Globus pallidus (tissue), 1 donor: ENCODE results near the gene AUH.
"Not testable (repeated sequence)": the region's sequence is repeated elsewhere in the genome, so short reads cannot be mapped to it uniquely, and the experiment has no call there.

Experiments
- DNase-seq: peaks from one replicate; pipeline ENCODE4 v3.0.0-alpha.2; 2015; ENCODE audit warnings: low spot score

Gene AUH

DNA sequence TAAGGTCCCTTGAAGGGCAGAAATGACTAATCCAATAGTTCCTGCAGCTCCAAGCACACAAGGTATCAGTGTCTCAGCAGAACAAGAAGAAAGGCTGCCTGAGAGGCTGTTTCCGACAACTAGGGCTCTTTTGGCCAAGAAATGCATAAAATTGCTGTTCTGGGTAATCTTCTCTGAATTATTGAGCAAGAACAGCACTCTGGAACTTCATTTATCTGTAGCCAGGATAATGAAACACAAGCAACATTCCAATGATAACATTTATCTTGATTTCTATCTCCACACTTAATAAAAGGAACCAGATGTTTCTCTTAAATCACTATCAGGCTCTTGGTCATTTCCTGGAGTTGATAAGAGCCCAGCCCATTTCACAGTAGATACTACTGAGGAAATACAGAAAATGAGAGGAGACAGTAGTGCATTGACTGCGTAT is 17.0 kb upstream of the AUH start:
- no peak for DNase-seq

- not testable (repeated sequence) for DNase-seq
Observed at GRCh38 chr9:91378054-91378453, 16.3 kb upstream of the AUH start.

- DNase-seq, result no peak
Observed at GRCh38 chr9:91376239-91376638, 14.5 kb upstream of the AUH start.

- no peak for DNase-seq
Observed at GRCh38 chr9:91374939-91375338, 13.2 kb upstream of the AUH start.

GRCh38 chr9:91371894-91372293 is 10.2 kb upstream of the AUH start:
- peak; percentile 38 for DNase-seq

DNA sequence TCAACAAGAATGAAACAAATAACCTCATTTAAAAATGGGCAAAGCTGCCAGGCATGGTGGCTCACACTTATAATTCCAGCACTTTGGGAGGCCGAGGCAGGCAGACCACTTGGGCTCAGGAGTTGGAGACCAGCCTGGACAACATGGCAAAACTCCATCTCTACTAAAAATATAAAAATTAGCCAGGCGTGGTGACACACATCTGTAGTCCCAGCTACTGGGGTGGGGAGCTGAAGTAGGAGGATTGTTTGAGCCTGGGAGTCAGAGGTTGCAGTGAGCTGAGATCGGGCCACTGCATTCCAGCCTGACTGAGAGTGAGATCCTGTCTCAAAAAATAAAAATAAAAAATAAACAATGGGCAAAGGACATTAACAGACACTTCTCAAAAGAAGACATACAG is 8.3 kb upstream of the AUH start:
- not testable (repeated sequence) for DNase-seq

DNA sequence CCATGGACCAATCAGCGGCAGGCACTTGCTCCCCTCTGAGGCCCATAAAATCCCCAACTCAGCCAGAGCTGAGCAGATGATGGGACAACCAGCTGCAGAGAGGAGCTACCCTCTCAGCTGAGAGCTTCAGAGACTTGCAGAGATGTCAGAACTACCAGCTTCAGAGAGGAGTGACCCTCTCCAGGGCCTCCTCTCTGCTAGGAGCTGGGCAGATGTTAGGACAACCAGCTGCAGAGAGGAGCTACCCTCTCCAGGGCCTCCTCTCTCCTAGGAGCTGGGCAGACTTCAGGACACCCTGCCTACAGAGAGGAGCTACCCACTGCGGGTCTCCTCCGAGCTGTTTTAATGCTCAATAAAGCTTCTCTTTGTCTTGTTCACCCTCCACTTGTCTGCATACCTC is 3.0 kb upstream of the AUH start:
- DNase-seq, result no peak

- no peak for DNase-seq
Observed at GRCh38 chr9:91364005-91364404, 2.3 kb upstream of the AUH start.

- DNase-seq, result no peak
Observed at GRCh38 chr9:91362051-91362611, 413 bp upstream of the AUH start.

GRCh38 chr9:91360551-91361290 is 997 bp downstream of the AUH start:
- peak; percentile 22 for DNase-seq

GRCh38 chr9:91359734-91360470 is 1.8 kb downstream of the AUH start:
- DNase-seq, result no peak

DNA sequence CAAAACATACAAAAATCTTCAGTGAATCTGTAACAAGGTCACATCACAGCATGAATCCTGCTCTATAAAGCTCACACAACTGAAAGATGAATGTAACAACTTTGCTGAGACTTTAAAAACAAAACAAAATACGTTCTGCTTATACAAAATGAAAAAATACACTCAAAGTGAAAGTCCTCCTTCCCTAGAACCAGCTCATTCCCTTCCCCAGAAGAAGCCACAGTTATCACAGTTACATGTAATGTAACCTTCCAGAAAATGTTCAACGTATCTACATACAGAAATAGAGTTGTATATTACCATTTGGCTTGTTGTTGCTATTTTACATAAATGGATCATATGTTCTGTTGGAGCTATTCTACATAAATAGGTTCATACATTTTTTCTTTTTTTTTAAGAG is 2.6 kb downstream of the AUH start:
- DNase-seq, result no peak

- no peak for DNase-seq
Observed at GRCh38 chr9:91354881-91355280, 6.8 kb downstream of the AUH start.

DNA sequence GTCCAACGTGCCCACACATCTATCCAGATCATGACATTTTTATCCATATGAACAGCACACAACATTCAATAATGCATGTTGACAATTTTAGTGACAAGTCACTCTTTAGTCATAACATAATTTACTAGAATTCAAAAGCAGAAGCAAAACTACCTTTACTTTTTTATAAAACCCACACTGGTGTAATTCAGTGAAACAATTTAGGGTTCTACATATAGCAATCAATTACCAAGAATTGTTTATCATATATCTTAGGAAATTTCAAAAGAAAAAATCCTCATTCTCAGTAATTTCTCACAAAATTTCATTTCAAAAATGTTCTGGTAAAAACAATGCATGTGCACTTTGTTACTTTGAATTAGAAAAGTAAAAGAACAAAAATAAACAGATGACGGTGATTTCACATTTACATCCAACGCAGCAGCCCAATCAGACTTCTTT is 12.6 kb downstream of the AUH start:
- no peak for DNase-seq

DNA sequence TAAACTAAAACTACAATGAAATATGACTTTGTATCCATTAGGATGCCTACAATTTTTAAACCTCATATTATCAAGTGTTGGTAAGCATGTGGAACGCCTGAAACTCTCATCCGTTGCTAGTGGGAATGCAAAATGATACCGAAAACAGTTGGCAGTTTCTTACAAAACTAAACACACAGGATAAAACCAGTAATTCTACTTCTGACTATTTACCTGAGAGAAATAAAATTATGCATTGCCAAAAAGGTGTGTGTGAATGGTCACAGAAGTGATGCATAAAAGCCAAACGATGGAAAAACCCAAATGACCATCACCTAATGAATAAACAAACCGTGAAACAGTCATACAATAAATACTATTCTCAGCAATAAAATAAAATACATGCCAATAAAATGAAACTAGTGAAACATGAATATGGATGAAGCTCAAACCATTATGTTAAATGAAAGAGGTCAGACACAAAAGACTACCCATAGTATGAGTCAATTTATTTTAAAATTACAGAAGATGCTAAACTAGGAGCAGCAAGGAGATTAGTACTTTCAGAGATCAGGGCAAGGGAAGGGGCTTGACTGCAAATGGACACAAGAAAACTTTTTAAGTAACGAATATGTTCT is 13.4 kb downstream of the AUH start:
- DNase-seq, result no peak

- DNase-seq, result no peak
Observed at GRCh38 chr9:91347377-91347776, 14.3 kb downstream of the AUH start.

DNA sequence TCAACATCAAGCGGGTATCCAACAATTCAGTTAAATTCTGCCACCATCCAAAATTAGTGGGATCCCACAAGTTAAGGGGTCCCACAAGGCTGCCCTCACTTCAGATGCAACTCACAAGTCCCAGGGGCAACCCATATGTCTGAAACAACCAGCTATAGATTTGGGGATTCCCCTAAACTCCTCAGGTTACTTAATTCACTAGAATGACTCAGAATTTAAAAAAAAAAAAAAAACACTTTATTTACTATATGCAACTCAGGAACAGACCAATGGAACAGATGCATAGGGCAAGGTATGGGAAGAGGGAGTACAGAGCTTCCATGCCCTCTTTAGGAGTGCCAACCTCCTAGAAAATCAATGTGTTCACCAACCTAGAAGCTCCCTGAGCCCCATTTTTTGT is 15.1 kb downstream of the AUH start:
- no peak for DNase-seq

- DNase-seq, result no peak
Observed at GRCh38 chr9:91345978-91346377, 15.7 kb downstream of the AUH start.

DNA sequence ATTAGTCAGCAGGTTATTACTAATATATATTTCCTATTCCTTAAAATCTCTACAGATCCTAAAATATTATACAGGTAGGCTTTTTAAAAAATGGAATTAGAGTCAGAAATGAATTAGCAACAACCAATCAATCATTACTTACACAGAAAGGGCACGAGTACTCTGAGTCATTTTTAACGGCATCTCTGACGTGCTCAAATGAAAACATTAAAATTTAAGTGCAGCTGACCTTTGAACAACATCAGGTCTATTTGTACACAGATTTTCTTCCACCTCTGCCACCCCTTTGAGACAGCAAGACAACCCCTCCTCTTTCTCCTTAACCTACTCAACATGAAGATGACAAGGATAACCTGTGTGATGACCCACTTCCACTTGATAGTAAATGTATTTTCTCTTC is 19.1 kb downstream of the AUH start:
- DNase-seq, result no peak

DNA sequence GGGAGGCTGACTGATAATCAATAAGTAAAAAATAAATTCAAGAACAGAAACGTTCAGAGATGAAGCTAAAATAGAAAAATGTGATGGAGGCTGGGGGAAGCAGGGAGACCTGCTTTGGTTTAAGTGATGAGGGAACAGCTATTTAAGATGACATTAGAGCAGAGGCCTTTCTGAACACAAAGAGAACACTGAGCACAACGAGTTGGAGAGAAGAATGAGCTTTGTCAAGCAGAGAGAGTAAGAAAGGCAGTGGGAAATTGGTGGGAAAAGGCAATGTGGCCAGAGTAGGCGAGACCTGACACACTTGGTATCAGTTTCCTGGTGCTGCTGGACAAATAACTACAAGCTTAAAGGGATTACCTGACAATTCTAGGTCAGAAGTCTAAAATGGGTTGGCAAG is 20.0 kb downstream of the AUH start:
- no peak for DNase-seq

GRCh38 chr9:91341258-91341746 is 20.4 kb downstream of the AUH start:
- DNase-seq, result no peak

DNA sequence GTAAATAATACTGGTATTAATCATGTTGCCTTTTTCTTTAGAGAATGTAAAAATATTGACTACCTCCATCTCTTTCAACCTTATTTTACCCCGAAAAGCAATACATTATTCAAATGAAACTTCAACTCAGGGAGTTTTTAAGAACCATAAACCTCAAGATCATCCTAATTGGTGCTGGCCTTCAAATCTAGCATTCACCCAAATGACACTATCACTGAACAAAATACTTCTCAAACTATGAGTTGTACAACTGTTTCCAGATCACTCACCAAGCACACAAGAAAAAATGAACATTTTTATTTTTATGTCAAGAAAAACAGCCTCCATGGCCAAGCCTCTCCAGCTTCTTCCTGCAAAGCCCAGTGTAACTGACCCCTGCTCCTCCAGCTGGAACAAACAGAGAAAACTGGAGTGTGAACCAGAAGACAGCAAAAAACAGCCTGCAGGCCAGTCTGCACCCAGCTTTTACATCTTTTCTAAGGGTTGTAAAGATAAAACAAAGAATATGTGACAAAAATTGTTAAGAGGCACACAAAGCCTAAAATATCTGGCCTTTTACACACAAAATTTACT is 21.2 kb downstream of the AUH start:
- DNase-seq, result no peak
